Right lobe of liver (tissue), 6 donors: ENCODE results near the gene EIF2D. TPM values are rescaled to one million over a fixed set of nuclear protein-coding genes. Genes with fewer than 3 reads are reported as not detected.

Experiments used
- ATAC-seq, 4 donors: fragments of 200-7000 bp; cut with Tn5 transposase; one replicate each; pipeline ENCODE4 v1.9.1; 2020; ENCODE audit warnings: mild to moderate bottlenecking in 4 of 4, moderate library complexity in 4 of 4
- DNase-seq, 3 donors: peaks; one replicate each; pipeline ENCODE4 v3.0.0-alpha.2; 2020
- H3K27ac ChIP-seq, 3 donors: fragments of 200-600 bp; one replicate each; pipeline ENCODE4 v1.8.0; 2022
- H3K27me3 ChIP-seq, 2 donors: fragments of 200-600 bp; one replicate each; pipeline ENCODE4 v1.8.0; 2022
- H3K36me3 ChIP-seq, 4 donors: fragments of 200-600 bp; sonication (generic) in 1 of 4; one replicate each; pipeline versions ENCODE4 v1.5.1 to v1.8.0; 2017 to 2022; ENCODE audit warnings: control low read depth in 1 of 4
- H3K4me1 ChIP-seq, 4 donors: fragments of 200-600 bp; sonication (generic) in 1 of 4; one replicate each; pipeline versions ENCODE4 v1.5.1 to v1.8.0; 2017 to 2022; ENCODE audit warnings: control low read depth in 1 of 4
- H3K4me3 ChIP-seq, 3 donors: fragments of 200-600 bp; one replicate each; pipeline ENCODE4 v1.8.0; 2022
- H3K9me3 ChIP-seq, 4 donors: fragments of 200-600 bp; sonication (generic) in 1 of 4; one replicate each; pipeline versions ENCODE4 v1.5.1 to v1.8.0; 2017 to 2022; ENCODE audit warnings: control low read depth in 1 of 4
- CTCF ChIP-seq, 4 donors: fragments of 200-600 bp in 3 of 4; fragments of 450-650 bp in 1 of 4; IDR thresholded peaks; one replicate each; pipeline versions ENCODE4 v1.5.1 to v1.8.0; 2016 to 2022; ENCODE audit warnings: antibody characterized with exemption in 4 of 4, mild to moderate bottlenecking in 2 of 4
- POLR2A ChIP-seq: fragments of 450-650 bp; IDR thresholded peaks from one replicate; pipeline ENCODE4 v1.6.1; 2017; ENCODE audit warnings: antibody characterized with exemption, mild to moderate bottlenecking
- WGBS: methylation state at CpG from one replicate; pipeline ENCODE4 v1.1.6; 2018; ENCODE audit warnings: low coverage, low lambda C conversion rate; ENCODE audit not compliant: insufficient coverage; ENCODE audit errors: missing lambda C conversion rate; 5-methylcytosine and 5-hydroxymethylcytosine counted together
- intact Hi-C, 2 donors: fragments of 100-400 bp; cut with DNase I; formaldehyde crosslinking; loops; one replicate each; pipeline versions ENCODE4 v1.11.2 to v1.14.1; 2022
- total RNA-seq, 6 experiments: library from RNA; depleted of rRNA in 2 of 6; stranded (reverse); fragments of >200 nt in 2 of 6; fragmentation: NEBNext Ultra II Directional in 3 of 6; extraction: Animal tissue kit (Norgen Biotek cat#: 25700) in 3 of 6; gene quantifications; one replicate each; pipeline versions ENCODE4 v1.1.0 to v1.2.4, GENCODE V29; 2016 to 2023
- donor health status: DM: no; HTN: yes; CAD: no.
- donor health status: DM: no; HTN: no; CAD: no.
- donor health status: DM: no; HTN: no; CAD: no.
- donor health status: DM: no; HTN: yes; CAD: no.
- donor health status: DM: no; HTN: yes; CAD: no.

The EIF2D gene
- total RNA-seq, 6 experiments from 2014 or later, result 18.4 to 29.3 (median 24.4) TPM

GRCh38 chr1:206637605-206638004, 25.3 kb upstream of the EIF2D start:
- H3K4me3 ChIP-seq, result no peak overlapping the region
- TF ChIP-seq POLR2A, result no peak
- H3K4me1 ChIP-seq, result peaks cover 0 to 17% (median 0%) of the 10 kb centered on the region in 4 donors
- no peaks in the 10 kb centered on the region for H3K27me3 ChIP-seq
- DNase-seq (no peak), ATAC-seq (no peak)
- intact Hi-C loops, result loop anchor here in 1 of 2 donors (10.0 kb wide), 1 partner anchor 277 kb away; no protein-coding TSS in a partner anchor
- no peaks in the 10 kb centered on the region for H3K9me3 ChIP-seq
- H3K27ac ChIP-seq, result no peak overlapping the region
- no peaks in the 10 kb centered on the region for H3K36me3 ChIP-seq

GRCh38 chr1:206636671-206637070, 24.4 kb upstream of the EIF2D start:
- 51% methylated on average over 4 of the region's 4 CpGs for WGBS
- Histone ChIP-seq H3K36me3 (no peaks in the 10 kb centered on the region), H3K27ac (no peak overlapping the region), H3K4me3 (no peak overlapping the region), H3K4me1 (peaks cover 0 to 17% (median 0%) of the 10 kb centered on the region in 4 donors), H3K27me3 (no peaks in the 10 kb centered on the region), H3K9me3 (no peaks in the 10 kb centered on the region)
- TF ChIP-seq POLR2A, result no peak
- TF ChIP-seq CTCF (IDR thresholded peaks at IDR 0.05), result no peak
- DNase-seq (no peak), ATAC-seq (no peak)
- intact Hi-C loops, result loop anchor here in 1 of 2 donors (10.0 kb wide), 1 partner anchor 278 kb away; no protein-coding TSS in a partner anchor

- intact Hi-C loops, result loop anchor here in 1 of 2 donors (10.0 kb wide), 1 partner anchor 279 kb away; no protein-coding TSS in a partner anchor
- H3K4me1 ChIP-seq, result peaks cover 0 to 17% (median 0%) of the 10 kb centered on the region in 4 donors
- WGBS, result 7% methylated on average over 11 of the region's 14 CpGs
- no peak for TF ChIP-seq CTCF (IDR thresholded peaks at IDR 0.05)
- TF ChIP-seq POLR2A, result no peak
- H3K9me3 ChIP-seq, result no peaks in the 10 kb centered on the region
- no peak for DNase-seq
- ATAC-seq, result no peak
- no peaks in the 10 kb centered on the region for H3K27me3 ChIP-seq
- H3K27ac ChIP-seq, result peak overlapping the region; percentile 60 to 80 (median 68)
- peak overlapping the region; percentile 82 to 91 (median 87) for H3K4me3 ChIP-seq
- H3K36me3 ChIP-seq, result no peaks in the 10 kb centered on the region
Measured at GRCh38 chr1:206635978-206636345, 23.7 kb upstream of the EIF2D start.

GRCh38 chr1:206635080-206635977, 23.1 kb upstream of the EIF2D start, which contains the start of gene DYRK3:
TSS of gene DYRK3 (plus strand) at chr1:206635536. CDS start at chr1:206635704, 168 bp downstream.
- H3K4me1 ChIP-seq, result peaks cover 0 to 17% (median 0%) of the 10 kb centered on the region in 4 donors
- intact Hi-C loops, result loop anchor here in 1 of 2 donors (10.0 kb wide), 1 partner anchor 279 kb away; no protein-coding TSS in a partner anchor
- H3K36me3 ChIP-seq, result no peaks in the 10 kb centered on the region
- no peaks in the 10 kb centered on the region for H3K9me3 ChIP-seq
- DNase-seq, result peak; percentile 98
- H3K27ac ChIP-seq, result peak within 1 kb of the TSS; percentile 60 to 80 (median 68)
- WGBS, result 2% methylated on average over 40 of the region's 84 CpGs
- peak; percentile 97 to 98 (median 97) for ATAC-seq
- TF ChIP-seq CTCF (IDR thresholded peaks at IDR 0.05) (peak in 1 of 4 donors; percentile 10), POLR2A (peak; percentile 96)
- no peaks in the 10 kb centered on the region for H3K27me3 ChIP-seq
- peak within 1 kb of the TSS; percentile 82 to 91 (median 87) for H3K4me3 ChIP-seq
